GM18867 (cell line): ENCODE measurements around the gene PAN2.
"Not testable (repeated sequence)": the region's sequence is repeated elsewhere in the genome, so short reads cannot be mapped to it uniquely, and the experiment has no call there.

Source experiments
- ATAC-seq: cut with Tn5 transposase; IDR thresholded peaks from one replicate; pipeline ENCODE4 v1.9.1; 2021; ENCODE audit warnings: mild to moderate bottlenecking, moderate library complexity; ENCODE audit not compliant: unreplicated experiment

PAN2 gene

DNA sequence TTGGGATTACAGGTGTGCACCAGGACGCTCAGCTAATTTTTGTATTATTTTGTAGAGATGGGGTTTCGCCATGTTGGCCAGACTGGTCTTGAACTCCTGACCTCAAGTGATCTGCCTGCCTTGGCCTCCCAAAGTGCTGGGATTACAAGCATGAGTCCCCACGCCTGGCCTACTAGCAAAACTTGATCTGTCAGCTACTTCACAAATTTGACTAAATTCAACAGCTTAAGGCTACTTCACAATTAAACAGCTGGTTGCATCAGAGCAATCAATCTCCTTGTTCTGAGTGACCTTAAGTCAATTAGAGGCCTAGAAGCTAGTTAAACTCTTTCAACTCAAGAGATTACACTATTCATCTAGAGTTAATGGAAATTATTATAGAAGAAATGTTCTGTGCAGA, 54.9 kb downstream of the PAN2 start:
- ATAC-seq: no peak

DNA sequence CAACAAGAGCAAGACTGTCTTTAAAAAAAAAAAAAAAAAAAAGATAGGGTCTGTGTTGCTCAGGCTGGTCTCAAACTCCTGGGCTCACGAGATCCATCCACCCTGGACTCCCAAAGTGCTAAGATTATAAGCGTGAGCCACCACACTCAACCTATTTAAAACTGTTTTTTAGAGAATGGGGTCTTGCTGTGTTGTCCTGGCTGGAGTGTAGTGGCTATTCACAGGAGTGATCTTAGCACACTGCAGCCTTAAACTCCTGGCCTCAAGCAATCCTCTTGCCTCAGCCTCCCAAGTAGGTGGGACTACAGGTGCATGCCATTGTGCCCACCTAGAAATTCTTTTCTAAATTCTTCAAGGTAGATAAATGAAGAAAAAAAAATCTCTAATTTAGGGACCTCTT, 59.5 kb downstream of the PAN2 start:
- no peak for ATAC-seq

- ATAC-seq: not testable (repeated sequence)
Observed at GRCh38 chr12:56272468-56272867, 61.3 kb downstream of the PAN2 start.

DNA sequence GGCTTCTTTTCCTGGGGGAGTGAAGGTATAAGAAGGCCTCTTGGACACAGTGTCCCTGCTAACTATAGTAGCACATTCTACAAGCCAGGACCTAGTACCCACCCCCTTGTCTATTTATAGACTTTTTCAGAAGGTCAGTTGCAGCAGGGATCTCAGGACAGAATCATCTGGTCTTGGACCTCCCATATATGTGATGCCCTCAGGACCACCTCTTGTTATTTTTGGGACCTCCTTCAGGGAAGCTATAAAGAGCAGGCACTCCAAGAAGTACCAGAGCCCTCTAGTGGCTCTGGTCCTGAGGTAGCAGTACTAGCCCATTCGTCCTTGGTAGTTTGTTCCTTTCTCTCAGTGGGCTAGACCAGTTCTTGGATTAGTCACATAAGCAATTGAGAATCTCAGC, 62.8 kb downstream of the PAN2 start:
- ATAC-seq: no peak

DNA sequence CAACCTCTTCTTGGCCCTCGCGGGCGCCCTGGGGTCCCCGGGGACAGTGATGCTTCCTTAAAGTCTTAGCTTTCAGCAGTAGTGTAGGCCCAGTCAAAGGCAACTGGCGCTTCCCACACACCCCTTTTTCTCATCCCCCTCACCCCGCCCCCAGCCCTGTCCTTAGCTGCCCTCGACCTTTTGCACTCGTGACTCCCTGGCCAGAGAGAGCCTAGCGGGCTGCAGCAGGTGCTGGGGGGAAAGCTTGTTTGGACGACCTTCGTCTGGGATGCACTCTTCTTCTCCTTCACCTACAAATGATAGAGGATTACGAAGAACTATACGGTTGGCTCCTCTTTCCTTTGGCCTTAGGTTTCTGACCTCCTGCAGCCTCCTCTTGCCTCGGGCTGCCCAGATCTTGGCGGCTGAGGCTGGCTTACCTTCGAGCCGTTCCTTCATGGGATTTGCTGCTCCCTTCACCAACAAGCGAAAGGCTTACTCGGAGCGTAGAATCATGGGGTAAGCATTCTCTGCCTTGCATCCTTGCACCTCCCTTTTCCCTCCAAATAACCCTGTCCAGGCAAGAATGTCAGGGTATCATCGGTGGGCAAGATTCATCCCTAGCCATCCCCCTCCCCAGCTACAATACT, 66.2 kb downstream of the PAN2 start:
- peak; percentile 4 for ATAC-seq

DNA sequence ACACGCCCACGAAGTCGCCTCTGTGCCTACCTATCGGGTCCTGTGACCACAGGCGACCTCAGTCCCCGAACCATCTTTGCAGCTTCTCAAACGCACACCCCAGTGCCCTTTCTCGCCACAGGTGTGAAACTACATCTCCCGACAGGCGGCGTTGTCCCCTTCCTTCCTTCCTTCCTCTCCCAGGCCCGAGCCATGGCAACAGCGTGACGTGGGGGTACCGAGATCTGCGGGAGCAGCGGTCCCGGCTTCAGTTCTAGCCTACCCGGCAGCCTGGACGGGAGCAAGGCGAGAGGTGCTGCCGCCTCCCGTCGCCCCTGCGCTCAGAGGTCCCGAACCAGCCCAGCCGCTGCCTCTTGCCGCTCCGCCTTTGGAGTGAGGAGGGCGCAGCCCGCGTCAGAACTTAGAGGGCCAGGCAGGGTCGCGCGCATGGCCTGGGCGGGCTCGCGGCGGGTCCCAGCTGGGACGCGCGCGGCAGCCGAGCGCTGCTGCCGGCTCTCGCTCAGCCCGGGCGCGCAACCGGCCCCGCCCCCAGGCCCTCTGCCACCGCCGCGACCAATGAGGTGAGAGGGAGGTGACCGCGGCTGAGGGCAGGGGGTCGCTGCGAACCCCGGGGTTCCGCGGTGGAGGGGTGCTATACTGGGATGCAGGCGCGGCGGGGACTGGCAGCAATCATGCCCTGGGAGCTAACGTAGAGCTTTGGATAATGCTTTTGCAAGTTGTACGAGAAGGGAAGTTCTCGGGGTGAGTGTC, 66.9 kb downstream of the PAN2 start, which contains the start of gene COQ10A:
Gene COQ10A (plus strand): TSS at position 250 of the 750 bp plus-strand sequence. CDS start 177 bp downstream, at position 427.
- ATAC-seq: peak; percentile 90
